GM21737 (cell line): ENCODE results near the gene SLC13A3.

ENCODE experiments used
- ATAC-seq: cut with Tn5 transposase; IDR thresholded peaks from one replicate; pipeline ENCODE4 v1.9.1; 2021; ENCODE audit warnings: mild to moderate bottlenecking, moderate library complexity; ENCODE audit not compliant: unreplicated experiment

SLC13A3 gene

DNA sequence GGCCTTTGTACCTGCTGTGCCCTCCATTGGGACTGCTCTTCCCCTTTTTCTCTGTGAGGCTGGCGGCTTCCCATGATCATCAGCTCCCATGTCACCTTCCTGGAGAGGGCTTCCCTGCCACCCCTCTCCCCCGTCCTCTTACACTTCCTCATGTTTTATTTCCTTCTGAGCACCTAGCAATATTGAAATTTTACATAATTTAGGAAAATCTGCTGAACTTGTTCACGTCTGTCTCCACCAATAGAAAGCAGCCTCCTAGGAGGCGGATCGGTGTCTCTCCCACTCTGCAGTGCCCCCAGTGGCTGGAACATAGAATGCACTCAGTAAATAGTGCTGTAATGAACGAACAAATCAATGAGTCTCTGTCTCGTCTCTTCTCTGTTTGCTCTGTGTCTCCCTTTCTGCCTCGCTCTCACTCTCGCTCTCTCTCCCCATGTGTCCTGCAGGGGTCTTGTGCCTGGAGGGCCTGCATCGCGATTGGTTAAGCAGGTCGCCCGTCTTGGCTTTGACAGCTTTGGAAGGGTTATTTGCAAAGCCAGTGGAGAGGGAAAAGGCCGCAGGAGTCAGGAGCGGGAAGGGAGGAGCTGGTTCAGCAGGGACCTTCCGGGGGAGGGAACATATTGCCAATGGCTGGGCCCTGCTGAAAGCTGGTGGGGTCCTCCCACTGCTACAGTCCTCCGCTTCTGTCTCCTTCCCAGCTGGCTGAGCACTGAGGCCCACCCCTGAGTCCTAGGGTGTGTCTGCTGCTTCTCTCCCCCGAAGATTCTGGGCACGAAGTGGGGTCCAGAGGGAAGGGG, 88.7 kb downstream of the SLC13A3 start:
- ATAC-seq = no peak

DNA sequence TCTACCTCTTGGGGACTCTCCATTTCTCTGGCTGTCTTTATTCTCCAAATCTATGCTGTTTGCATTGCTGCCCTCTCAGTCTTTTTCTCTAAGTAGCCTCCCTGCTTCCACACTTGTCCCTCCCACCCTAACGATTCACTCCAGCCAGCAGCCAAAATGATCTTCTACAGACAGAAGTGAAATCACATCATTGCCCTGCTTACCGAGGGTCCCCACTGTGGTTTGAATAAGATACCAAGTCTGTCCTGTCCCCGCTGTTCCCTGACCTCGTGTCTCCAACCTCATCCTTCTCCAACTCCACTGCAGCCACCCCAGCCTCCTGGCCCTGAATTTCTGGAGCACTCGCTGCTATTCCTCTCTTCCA, 89.3 kb downstream of the SLC13A3 start:
- no peak for ATAC-seq

GRCh38 chr20:46559685-46560440, 91.4 kb downstream of the SLC13A3 start:
- no peak for ATAC-seq

DNA sequence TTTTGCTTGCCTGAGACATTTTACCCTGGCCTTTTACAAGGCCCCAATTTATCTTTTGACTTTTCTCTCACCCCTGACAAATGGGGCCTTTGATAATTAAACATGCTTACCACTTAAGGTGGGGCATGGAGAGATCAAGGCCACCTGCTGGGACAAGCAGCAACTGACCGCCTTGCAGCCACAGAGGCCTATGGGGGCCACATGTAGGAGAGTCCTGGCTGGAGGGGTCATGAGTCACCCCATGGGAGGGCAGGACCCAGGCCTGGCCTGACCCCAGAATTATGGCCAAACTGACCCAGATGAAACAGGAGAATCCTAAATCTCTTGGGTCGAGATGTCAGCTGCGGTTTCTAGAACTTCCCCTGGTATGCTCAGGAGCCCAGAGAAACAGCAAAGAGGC, 92.3 kb downstream of the SLC13A3 start:
- no peak for ATAC-seq

DNA sequence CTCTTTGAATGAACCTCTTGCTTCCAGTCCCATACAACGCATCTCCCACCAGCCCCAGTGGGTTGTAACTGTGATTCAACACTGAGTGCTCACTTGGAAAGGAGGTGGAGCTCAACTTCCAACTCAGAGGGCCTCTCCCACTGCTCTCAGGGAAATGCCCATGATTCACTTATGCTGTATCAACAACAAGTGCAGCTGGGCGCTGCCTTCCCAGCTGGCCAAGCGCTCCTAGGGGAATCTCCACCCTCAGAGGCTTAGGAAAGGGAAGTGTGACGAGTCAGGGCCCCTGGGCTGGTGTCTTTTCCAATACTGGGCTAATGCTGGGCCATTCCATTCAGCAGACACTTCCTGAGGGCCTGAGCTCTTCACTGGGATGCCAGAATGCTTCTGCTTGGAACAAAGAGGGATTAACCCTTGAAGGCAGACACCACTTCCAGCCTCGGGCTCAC, 92.7 kb downstream of the SLC13A3 start:
- no peak for ATAC-seq

GRCh38 chr20:46557231-46557956, 93.9 kb downstream of the SLC13A3 start:
- no peak for ATAC-seq

- ATAC-seq = no peak
Measured at GRCh38 chr20:46555370-46555956, 95.8 kb downstream of the SLC13A3 start.

DNA sequence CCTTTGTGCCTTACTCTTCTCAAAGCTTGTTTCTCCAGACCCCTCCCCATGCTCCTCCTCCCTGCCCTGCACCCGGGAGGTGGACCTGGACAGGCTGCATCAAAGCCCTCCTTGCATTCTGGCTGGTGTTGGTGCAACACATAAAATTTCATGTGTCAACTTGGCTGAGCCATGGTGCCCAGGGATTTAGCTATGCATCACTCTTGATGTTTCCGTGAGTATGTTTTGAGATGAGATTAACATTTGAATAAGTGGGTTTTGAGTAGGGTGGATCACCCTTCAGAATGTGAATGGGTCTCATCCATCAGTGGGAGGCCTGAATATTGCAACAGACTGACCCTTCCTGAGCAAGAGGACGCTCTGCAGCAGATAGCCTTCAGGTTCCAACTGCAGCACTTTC, 96.4 kb downstream of the SLC13A3 start:
- ATAC-seq = no peak

DNA sequence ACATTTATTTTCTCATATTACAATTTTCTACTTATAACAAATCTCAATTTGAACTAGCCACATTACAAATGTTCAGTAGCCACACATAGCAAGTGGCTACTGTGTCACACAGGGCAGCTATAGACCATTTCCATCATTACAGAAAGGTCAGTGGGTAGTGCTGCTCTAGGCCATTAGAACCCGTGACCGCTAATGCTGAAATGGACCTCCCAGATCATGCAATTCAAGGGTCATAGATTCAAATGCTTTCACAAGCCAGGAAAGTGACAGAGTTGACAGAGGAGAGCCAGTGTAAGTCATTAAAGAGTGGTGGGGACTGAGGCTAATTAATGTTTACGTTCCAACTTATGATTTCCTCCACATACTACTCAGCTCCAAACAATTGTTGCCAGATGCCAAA, 97.3 kb downstream of the SLC13A3 start:
- ATAC-seq = no peak

- no peak for ATAC-seq
Measured at GRCh38 chr20:46552460-46553420, 98.5 kb downstream of the SLC13A3 start.

DNA sequence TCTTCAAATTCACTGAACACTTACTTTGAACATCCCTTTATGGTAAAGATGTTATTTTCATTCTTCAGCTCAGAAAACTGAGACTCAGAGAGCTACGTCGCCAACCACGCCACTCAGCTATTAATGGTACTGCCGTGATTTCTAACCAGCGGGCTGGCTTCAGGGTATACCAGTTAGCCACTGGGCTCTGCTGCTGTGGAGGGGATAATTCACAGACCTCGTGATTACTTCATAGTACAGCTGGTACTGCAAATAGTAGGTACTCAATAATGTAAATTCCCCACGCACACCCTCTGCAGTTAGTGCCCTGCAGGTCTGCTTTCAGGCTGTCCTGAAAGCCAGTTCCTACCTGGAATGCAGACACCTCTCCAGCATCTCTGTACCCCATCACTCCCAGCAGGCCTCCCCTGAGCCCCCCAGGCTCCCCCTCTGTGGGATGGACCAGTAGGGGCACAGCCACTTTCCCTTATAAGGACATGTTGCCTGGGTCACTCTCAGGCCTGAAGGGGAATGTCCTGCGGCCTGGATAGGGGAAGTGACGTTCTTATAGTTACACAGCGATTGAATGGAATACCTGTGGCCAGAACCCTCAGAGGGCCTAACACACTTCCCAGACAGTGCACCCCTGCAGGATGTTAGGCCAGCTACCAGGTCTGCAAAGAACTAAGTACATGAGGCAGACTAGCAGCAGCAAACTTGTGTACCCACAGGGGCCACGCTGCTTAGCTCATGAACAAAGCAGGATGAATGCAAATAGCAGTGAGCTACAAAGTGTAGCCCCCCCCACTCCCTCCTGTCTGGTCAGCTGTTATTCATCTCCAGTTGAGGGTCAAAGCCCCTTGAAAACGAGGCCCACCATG, 99.5 kb downstream of the SLC13A3 start:
- no peak for ATAC-seq

- no peak for ATAC-seq
Measured at GRCh38 chr20:46550461-46550860, 100.8 kb downstream of the SLC13A3 start, which contains the start of gene OCSTAMP. Gene OCSTAMP (minus strand): TSS chr20:46550654. CDS start chr20:46550560, 94 bp downstream.

- no peak for ATAC-seq
Measured at GRCh38 chr20:46549188-46549972, 101.9 kb downstream of the SLC13A3 start.

GRCh38 chr20:46548688-46549087, 102.6 kb downstream of the SLC13A3 start:
- no peak for ATAC-seq

DNA sequence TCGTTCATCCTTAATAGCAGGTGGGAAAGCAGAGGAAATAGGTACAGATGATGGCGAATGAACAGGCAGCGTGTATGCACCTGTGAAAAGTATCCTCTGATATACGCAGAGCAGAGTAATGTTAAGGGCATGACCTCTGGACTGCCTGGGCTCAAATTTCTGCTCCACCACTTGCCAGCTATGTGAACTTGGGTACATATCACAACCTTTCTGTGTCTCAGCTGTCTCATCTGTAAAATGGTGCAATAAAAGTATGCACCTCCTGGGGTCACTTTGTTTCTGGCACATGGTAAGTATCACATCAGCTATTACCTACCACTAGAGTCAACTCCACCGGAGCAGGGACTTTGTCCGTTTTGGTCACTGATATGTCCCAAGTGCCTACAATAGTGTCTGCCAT, 103.3 kb downstream of the SLC13A3 start:
- no peak for ATAC-seq

- no peak for ATAC-seq
Measured at GRCh38 chr20:46546936-46547335, 104.3 kb downstream of the SLC13A3 start.

DNA sequence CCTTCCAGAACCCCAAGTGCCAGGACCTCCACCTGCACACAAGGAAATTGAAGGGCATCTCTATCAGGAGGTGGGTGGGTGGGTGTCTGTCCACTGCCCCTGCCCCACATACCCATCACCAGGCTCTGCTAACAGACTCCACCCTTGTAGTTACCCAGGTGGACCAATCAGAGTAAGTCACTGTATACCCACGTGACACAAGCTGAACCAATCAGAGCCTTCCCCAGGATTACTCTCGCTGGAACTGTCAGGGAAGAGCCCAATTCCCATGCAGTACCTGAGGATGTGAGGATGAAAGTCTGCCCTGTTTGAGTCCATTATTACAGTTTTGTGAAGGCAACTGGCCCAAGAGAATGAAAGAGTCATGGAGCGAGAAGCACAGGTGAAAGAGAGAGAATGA, 105.0 kb downstream of the SLC13A3 start:
- ATAC-seq = no peak

DNA sequence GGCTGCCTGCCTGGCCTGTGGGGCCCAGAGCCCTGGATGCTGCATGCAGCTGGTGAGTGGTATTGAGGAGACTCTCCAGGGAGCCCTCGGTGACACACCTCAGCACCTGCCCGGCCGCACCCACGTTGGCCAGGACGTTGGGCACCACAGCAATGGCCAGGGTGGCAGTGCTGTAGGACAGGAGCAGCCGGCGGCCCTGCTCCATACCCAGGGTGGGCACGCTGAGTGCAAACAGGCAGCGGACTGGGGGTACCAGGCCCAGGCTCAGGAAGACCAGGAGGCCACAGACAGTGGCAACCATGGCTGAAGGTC, 105.5 kb downstream of the SLC13A3 start:
- no peak for ATAC-seq
